ENCODE results near the gene TSPAN6.

The TSPAN6 gene, protein sequence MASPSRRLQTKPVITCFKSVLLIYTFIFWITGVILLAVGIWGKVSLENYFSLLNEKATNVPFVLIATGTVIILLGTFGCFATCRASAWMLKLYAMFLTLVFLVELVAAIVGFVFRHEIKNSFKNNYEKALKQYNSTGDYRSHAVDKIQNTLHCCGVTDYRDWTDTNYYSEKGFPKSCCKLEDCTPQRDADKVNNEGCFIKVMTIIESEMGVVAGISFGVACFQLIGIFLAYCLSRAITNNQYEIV

DNA sequence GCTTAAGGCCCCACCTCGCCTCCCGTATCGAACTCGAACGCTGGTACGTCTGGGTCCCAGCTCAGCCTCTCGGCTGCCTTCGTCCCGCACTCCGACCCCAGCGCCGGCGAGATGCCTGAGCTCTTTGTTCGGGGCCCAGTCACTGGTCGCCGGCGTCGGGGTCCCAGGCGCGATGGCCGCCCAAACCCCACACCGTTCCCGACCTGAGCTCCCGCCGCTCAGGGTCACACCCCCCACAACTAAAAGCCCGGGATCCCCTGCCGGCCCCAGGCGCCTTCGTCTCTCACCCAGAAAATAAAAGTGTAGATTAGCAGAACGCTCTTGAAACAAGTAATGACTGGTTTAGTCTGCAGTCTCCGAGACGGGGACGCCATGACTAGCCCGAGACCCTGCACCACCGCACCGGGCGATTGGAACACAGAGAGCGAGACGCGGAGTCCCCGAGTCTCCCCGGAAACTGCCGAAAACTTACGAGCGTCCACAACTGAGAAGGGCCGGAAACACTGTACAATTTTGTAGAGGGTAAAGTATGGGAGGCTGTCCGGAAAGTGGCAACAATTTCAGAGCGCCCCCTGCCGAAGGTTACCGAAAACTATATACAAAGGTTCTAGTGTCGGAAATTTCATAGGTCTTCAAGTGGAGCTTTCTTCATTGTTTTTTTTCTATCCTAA, at the start of gene TSPAN6:
TSPAN6 (minus strand) TSS at position 486 of the 671 bp plus-strand sequence; CDS start at position 374, 112 bp downstream.
- peak; percentile 91 for DNase-seq

DNA sequence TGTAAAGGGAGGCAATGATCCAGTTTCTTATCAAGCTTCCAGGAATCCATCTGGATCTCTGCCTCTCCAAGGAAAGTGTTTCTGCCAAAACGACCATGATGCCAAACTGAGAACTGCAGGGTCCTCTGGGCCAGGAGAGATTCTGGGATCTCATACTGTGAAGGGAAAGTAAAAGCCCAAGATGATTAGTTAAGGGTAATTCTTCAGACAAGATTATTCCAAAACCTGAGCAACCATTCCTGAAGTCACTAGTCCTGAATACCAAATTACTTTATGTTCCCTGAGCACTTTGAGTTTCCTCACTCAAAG, 49.3 kb upstream of the TSPAN6 start:
- DNase-seq, result no peak

DNA sequence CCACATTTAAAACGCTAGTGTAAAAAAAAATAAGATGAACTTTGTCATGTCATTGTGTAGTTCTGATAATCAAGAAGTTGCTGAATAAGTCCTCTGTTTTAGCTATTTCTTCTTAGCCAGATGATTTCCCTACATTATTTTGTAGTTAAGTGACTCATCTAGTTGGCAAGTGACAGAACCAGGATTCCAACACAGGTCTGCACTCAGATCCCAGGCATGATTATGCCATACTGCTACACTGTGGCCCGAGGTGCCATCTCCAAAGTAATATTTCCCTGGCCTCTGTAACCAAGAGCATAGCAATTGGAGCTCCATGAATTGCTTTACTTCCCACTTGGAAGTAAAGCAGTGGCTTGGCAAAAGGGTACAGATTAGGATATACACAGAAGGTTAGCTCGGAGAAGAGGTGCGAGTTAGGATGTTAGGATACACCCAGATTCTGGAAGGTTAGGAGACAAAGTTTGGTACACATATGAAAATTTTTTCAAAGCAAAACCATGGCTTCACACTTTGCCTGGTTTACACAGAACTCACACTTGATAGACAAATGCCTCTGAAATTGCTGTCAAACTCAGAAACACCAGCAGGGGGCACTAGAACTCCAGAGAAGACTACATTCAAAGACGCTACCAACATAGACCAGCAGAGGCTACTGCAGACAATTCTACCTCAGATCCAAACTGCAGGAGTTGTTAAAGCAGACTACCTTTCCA, 48.8 kb upstream of the TSPAN6 start:
- DNase-seq, result peak; percentile 89

DNA sequence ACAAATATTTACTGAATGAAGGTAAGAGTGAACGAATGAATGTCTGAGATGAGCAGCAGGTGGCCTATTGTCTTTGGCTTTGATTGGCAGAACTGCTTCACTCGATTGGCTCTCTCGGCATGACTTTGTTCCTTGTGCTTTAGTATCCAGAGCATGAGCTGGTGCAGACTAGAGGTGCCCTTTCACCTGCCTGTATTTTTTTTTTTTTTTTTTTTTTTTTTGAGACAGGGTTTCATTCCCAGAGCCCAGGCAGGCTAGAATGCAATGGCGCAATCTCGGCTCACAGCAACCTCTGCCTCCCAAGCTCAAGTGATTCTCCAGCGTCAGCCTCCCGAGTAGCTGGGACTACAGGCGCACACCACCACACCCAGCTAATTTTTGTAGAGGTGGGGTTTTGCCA, 46.3 kb upstream of the TSPAN6 start:
- no peak for DNase-seq

DNA sequence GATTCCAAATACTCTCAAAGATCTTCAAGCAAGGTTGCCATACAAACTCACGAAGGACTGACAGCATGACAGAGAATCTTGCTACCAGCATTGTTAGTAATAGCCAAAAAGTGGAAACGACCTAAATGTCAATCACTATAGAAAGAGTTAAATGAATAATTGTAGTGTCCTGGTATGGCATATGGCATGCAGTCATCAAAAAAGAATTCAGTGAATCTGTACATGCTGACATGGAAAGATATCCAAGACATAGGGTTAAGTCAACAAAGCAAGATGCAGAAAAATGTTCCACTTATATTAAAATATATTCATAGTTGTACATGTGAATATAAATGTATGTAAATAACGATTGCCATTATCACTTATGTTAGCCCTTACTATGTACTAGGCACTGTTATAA, 45.0 kb upstream of the TSPAN6 start:
- no peak for DNase-seq

DNA sequence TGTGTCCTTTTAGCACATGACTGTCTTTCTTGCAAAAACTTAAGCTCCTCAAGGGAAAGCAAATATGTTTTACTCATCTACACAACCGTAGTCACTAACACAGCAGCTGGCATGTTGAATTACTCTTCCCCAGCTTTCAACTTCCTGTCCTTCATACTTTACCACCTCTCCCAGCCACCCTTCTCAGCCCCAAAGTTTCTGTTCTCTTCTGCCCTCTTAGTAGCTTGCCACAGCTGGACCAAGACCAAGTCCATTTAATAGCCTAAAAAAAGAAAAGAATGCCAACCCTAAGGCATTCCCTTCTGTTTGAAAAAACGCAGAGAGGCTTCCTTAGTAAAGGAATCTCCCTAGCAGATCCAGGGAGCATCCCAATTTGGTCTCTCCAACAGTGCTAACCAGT, 44.1 kb upstream of the TSPAN6 start:
- no peak for DNase-seq

DNA sequence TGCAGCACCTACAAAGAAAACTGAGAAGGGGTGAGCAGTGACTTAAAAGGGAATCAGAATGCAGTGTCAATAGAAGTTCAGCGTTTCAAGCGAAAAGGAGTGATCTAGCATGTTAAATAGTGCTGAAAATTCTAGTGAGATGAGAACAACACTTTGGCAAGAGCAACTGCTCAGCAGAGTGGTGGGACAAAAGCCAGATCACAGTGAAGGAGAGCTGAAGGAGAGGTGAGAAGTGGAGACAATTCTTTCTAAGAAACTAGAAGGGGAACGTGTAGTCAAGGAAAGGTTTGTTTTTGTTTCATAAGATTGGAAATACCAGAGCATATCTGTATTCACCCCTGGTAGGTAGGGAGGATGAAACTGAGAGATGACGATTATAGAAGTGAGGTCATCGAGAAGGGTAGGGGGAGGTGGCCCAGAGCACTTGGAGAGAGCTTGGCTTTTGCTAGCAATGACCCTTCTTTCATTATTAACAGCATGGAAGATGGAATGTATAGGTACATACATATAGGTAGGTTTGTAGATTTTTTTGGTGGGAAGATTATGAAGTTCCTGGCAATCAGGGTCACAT, 41.1 kb upstream of the TSPAN6 start:
- DNase-seq, result no peak

DNA sequence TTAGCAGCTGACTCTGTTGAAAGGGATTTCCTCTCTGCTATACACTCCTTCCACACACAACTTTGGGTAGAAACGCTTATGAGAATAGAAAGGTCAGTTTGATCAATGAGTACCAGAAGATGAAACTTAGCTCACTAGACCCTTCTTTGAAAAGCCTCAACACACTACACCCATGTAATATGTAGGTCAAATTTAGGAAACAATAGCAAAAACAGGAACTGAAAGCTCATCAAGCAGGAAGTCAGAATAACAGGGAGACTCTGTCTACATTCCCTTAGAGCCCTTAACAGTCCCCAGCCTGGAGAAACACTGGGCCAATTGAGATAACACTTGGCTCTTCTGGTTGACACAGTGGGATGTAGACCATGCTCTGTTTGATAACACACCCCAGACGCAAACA, 38.1 kb upstream of the TSPAN6 start:
- DNase-seq, result no peak

DNA sequence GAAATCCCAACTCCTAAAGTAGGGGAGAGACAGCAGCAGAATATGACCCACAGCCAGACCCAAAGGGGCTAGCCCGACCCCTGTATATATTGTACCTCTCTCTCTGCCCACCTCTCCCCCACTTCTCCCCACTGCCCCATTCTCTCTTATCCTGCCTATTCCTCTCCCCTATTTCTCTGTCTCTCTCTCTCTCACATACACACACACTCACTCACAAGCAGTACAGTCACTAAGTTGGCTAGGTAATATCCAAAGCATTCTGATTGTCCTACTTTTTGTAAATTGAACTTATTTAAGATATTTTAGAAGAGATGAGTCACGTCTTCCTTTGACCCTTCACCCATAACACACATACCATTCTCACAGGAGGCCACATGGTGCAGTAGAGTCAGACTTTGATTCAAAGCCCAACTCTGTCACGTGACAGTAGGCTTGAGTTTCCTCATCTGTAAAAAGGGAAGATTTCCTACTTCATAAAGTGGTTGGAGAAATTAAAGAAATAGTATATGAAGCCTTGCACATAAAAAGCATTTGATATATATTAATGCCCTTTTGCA, 36.9 kb upstream of the TSPAN6 start:
- DNase-seq, result no peak

DNA sequence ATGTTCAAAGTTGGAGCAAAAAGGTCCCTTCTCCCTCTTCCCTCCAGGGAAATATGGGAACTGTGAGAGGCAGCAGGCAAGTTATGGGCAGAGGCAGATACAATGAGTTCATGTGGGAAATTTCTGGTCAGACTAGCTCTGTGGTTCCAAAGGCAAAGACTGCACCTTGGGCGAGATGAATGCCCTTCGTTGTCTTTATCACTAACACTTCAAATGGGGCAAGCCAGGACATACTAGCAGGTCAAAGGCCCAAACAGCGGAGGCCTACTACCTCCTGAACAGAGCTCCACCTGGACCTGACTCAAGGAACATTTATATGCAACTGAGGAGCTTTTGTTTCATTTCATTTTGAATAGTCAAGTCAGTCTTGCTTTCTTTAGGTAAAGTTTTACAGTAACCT, 36.4 kb upstream of the TSPAN6 start:
- no peak for DNase-seq

DNA sequence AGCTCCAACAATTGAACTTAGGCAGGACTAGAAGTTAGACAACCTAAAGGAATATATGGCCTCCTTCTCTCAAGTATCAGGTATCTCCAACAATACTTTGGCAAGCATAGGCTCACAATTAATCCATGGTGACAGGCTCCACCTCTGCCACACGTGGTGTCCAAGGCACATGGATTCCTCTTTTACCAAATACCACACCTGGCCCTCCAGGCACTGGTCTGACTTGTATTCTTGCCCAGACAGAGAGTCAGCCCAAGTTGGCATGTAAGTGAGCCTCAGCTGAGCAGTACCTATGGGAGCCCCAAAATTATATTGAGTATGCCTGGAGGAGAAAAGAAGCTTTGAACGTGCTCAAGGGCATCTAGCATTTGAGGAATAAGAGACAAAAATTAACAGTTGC, 27.0 kb upstream of the TSPAN6 start:
- DNase-seq, result no peak

DNA sequence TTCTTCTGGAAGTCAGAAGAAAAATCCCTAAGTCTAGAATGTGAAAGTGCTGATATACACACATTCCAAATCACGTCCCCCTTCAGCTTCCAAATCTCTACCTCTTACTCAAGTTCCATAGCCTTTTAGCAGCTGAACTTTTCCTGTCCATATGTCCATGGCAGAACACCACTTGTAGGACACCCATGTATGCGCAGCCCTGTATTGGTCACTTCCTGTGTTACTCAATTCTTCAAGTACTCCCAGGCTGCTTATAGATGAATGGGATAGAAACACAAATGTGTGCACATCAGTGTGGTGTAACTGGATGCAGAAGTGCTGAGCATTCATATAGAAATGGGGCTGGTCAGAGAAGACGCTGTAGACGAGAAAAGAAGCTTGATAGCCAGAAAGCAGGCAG, 26.2 kb upstream of the TSPAN6 start:
- DNase-seq, result no peak

DNA sequence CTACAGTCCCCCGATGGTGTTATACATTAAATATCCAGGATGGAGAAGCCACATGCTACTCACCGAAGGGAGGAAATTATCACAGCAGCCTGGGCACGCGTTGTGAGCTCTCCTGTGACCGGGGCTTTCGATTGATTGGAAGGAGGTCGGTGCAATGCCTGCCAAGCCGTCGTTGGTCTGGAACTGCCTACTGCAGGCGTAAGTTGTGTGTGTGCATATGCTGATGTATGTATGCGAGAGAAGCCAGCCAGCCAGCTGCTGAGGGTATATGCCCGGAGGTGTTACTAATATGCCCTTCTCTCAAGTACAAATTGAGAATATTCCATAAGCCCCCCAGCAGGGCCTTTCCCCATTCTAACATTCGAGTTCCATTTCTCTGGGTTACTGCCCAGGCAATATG, 25.6 kb upstream of the TSPAN6 start:
- DNase-seq, result no peak

DNA sequence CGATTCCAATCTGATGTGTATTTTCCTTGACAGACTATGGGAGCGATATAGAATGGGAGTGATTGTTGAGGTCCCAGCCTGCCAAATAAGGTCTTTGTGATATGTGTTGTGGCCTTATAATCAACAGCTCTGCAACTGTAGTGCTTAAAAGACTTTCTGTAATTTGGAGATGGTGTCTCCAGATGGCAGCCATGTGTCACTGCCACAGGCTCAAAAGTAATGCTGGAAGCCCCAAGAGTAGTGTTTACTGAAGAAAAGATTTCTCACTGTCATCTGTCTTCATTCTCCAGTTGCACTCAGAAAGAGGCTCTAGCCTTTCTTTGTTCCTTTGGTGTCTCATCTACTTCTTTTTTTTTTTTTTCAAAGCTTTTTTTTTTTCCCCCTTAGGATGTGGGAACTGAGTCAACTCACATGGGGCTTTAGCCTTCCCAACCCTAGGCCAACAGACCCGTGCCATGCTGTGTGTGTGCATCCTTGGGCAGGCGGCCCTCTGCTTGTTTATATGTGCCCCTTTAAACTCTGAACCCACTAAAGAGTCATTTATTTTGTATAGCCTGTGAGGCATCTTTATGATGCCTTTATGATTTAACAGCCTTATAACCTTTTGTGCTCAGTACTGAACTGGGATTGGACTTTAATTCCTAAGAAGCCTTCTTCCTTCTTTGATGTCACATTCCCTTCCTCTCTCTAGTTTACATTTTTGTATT, 23.0 kb upstream of the TSPAN6 start:
- DNase-seq, result peak; percentile 31

DNA sequence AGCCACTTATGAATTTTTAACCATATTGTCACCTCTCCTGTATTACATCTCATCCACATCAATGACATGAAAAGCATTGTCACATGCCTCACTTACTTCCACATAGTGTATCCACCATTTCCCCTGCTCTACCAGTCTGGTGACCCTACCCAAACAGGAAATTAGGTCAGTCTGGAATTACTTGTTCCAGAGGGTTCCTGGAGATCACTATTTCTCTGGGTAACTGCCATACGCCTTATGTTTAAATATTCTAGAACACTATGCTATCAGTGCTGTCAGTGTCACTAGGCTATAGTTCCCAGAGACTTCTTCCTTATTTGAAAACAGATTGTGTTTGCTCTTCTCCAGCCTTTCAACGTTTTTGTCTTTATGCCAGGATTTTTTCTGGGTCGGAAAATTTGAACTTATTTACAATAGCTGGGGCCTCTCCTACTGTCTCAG, 22.4 kb upstream of the TSPAN6 start:
- peak; percentile 31 for DNase-seq

DNA sequence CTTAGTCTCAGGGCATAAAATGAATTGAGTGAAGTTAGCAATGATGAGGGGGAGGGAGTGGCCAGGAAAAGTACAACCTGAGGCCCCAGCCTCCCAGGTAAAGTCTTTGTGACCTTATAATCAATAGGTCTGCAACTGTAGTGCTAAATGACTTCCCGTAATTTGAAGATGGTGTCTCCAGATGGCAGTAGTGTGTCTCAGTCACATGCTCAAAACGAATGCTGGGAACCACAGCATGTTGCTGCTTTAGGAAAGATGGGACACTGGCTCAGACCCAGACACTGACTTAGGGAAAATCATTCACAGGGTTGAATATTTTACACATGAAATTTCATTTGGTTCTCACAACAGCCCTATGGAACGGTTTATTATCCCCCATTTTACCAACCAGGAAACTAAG, 17.7 kb upstream of the TSPAN6 start:
- DNase-seq, result peak; percentile 48

DNA sequence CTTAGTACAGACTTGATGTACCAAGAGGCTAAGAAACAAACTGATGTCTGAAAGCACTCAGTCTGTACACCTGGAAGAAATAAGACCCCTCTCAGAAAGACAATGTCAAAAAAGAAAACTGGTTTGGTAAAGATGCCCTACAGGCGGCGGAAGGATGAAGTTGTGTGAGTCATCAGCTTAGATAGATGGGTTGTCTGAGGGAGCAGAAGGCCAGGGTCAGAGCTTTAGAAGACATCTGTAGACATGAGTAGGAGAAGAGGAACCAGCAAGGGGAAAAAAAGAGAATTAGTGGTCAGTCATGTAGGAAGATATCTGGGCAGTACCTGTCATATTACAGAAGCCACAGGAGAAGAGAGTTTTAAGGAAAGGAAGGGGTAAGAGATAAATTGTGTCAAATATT, 15.7 kb upstream of the TSPAN6 start:
- DNase-seq, result no peak

DNA sequence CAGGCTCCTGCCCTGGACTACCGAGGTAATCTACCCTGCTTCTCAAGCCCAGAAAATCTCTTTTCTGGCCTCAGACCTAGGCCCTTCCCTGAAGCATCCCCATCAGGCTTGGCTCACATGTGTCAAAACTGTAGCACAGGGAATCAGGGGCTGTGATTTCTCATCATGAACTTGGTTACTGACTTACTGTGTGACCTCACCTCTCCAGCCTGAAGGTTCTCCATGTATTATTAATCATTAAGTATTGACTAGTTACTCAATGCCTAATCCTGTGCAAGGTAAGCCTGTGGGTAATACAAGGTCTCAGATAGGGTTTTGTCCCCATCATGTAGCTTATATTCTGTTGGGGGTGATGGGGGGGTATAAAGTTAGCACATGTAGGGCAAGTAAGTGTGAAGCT, 14.2 kb upstream of the TSPAN6 start:
- no peak for DNase-seq

DNA sequence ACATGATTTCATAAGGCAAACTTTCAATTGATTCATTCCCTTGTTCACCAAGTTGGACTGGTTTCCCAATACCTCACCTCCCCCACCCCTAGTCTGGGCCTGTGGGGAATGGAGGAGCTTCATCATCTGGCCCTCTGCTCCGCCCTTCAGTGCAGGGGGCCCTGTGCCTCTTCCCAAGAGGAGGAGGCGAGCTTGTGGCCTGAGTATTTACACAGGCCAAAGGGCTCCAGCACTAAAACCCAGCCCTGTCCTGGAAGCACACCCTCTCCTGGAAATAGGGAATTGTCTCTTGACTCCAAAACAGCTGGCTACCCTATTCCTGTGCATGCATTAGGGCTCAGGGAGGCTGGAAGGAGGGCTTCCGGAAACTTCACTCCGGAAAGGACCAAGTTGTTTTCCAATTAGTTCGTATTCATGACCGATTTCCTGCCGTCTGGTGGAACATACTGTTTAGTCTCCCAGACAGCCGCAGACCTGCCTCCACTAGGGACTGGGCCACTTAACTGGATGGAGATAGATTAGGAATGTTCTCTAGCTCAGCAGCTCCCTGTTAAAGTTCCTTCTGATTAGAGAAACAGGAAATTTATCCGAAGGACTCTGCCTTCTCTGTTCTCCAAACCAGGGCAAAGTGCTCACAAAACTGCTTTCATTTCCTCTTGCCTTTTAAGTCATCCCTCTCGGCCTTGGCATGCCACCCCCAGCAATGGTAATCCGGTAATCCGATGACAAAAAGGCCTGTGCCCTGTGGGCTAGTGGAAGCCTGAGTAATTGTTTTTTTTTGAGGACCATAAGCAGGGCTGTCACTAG, 13.1 kb upstream of the TSPAN6 start:
- DNase-seq, result no peak

DNA sequence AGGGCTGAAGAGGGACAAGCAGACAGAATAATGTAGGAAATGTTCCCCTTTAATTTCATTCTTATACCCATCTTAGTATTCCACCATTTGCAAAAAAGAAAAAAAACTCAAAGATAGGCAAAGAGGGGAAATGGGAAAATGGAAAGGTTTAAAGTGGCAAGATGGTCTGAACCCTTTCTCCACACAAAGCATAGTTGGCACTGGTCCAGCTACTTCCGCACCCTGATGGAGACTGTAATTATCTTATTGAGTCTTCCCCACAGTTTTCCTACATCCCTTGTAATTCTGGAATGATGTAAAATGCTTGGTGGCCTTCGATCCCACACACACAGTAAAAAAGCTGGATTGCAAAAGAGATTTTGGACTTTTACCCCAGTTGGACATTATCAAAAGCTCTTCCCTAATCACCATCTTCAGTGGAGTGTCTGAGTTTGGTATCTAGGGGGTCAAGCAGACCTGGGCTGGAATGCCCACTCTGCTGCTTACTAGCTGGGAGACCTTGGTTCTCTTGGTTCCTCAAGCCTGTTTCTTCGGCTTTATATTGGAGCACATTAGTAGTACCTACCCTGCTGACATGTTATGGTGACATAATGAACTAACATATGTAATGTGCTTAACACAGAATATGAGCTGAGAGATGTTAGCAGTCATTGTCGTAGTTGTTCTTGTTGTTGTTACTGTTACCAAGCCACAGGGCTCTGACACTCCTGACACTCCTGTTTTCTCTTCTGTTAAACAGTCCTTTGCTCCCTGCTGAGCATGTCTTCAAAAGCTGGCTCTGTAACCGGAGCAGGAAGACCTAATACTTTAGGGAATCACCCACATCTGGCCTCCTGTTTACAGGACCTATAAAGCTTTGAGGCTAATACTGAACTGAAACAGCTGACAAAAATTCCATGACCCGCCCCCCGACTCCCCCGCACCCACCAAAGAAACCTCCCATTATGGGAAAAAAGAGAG, 12.1 kb upstream of the TSPAN6 start:
- no peak for DNase-seq

DNA sequence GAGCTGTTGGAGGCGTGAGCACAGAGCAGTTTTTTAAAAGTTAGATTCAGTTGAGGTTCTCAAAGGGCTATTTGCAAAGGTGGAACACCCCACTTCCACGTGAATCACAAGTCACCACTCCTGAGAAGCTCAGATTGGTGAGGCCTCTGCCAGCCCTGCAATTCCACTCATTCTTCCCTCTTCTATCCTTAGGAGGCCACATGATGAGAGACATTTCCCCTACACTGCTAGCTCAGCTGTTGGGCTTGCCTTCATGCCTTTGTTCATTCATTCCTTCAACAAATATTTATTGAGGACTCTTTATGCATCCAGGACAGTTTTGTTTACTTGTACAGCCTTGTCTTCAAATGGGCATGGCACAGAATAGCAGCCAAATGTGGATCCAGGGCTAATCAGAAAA, 11.1 kb upstream of the TSPAN6 start:
- no peak for DNase-seq

Data from NCI-H1694 treated with DMSO at 0.1 percent for 48 hours (cell line).